Measurements from ENCODE around the gene ETS1. TPM values are rescaled to one million over a fixed set of nuclear protein-coding genes. Genes with fewer than 3 reads are reported as not detected.
"Not testable (repeated sequence)": the region's sequence is repeated elsewhere in the genome, so short reads cannot be mapped to it uniquely, and the experiment has no call there.

ETS1 gene
- total RNA-seq, 1 experiment from 2014 or later: 3.7 TPM

DNA sequence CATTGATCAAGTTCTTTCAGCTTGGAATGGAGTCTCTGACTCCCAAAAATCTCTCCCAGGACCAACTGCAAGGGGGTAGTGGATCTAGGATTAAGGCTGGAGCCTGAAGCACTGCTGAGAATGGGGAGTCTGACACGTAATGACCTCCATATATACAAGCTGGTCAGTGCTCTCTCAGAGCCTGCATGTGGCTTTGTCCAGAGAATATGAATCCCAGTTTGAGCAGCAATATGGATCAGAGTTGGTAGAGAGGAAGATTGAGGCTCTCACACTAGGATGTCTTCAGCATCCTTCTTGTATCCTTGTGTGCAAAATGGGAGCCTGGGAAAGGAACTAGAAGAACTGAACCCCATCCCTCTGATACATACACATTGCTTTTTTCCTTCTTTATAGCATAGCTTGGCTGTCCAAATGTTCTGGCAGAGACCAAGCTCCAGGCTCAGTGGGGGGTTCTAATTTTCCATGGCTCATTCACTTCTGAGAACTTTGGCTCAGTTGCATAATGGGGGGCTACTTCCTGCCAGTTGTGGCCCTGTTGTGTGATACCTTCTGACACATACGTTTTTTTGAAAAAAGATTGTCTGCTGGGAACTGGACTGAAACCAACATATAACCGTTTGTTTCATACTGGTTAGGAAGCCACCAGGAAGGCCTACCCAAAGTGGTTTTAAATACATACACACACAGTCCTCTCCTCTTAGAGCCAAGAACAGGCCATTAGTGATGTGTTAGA, 138.2 kb downstream of the ETS1 start:
- peaks cover 47% of the 10 kb centered on the region for H3K27me3 ChIP-seq (replicated peaks; ENCODE audit: insufficient read depth, low read depth, low read length, poor library complexity)
- H3K9me3 ChIP-seq (ENCODE audit: low read depth, low read length, poor library complexity, severe bottlenecking): no peaks in the 10 kb centered on the region
- ChIA-PET POLR2A (ENCODE audit: low non-redundant PET) (no interaction called here), CTCF (no interaction called here)
- H3K36me3 ChIP-seq (ENCODE audit: insufficient read depth, low read length, poor library complexity, severe bottlenecking): no peaks in the 10 kb centered on the region
- peak; percentile 35 for DNase-seq (ENCODE audit: low spot score)
- no peak for TF ChIP-seq EZH2 (IDR thresholded peaks at IDR 0.05; ENCODE audit: borderline replicate concordance, low read depth, low read length, poor library complexity, severe bottlenecking)
- TF ChIP-seq CTCF (conservative IDR thresholded peaks at IDR 0.05; ENCODE audit: low read depth, low read length): no peak
- H3K27ac ChIP-seq (ENCODE audit: low read depth, low read length, poor library complexity, severe bottlenecking): no peak overlapping the region
- intact Hi-C loops (cut with micrococcal nuclease; ENCODE audit: unreplicated experiment): no loop called here
- no peak overlapping the region for H3K4me3 ChIP-seq (ENCODE audit: low read depth, low read length, poor library complexity, severe bottlenecking)
- no peaks in the 10 kb centered on the region for H3K4me1 ChIP-seq (ENCODE audit: insufficient read depth, low read length, poor library complexity, severe bottlenecking)
- BruUV-seq (replicated peaks): no TSS peak

GRCh38 chr11:128448200-128448886, 139.0 kb downstream of the ETS1 start:
- H3K27ac ChIP-seq (ENCODE audit: low read depth, low read length, poor library complexity, severe bottlenecking): no peak overlapping the region
- no peaks in the 10 kb centered on the region for H3K4me1 ChIP-seq (ENCODE audit: insufficient read depth, low read length, poor library complexity, severe bottlenecking)
- peaks cover 46% of the 10 kb centered on the region for H3K27me3 ChIP-seq (replicated peaks; ENCODE audit: insufficient read depth, low read depth, low read length, poor library complexity)
- ChIA-PET CTCF (no interaction called here), POLR2A (ENCODE audit: low non-redundant PET) (no interaction called here)
- no peak for DNase-seq (ENCODE audit: low spot score)
- BruUV-seq (replicated peaks): no TSS peak
- no peaks in the 10 kb centered on the region for H3K36me3 ChIP-seq (ENCODE audit: insufficient read depth, low read length, poor library complexity, severe bottlenecking)
- no peak for TF ChIP-seq EZH2 (IDR thresholded peaks at IDR 0.05; ENCODE audit: borderline replicate concordance, low read depth, low read length, poor library complexity, severe bottlenecking)
- no peak for TF ChIP-seq CTCF (conservative IDR thresholded peaks at IDR 0.05; ENCODE audit: low read depth, low read length)
- no peaks in the 10 kb centered on the region for H3K9me3 ChIP-seq (ENCODE audit: low read depth, low read length, poor library complexity, severe bottlenecking)
- intact Hi-C loops (cut with micrococcal nuclease; ENCODE audit: unreplicated experiment): no loop called here
- no peak overlapping the region for H3K4me3 ChIP-seq (ENCODE audit: low read depth, low read length, poor library complexity, severe bottlenecking)

DNA sequence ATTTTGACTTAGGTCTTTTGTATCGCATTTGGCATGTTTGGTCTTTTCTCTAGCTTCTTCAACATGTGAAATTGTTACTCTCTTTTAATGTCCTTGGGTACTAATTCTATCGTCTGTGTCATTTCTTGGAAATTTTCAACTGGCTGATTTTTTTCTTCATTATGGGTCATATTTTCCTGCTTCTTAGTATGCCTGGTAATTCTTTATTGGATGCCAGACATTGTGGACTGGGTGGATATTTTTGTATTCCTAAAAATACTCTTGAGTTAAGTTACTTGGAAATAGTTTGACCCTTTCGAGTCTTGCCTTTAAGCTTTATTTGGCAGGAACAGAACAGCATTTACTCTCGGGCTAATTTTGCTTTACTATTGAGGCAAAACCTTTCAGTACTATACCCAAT, 140.1 kb downstream of the ETS1 start:
- peaks cover 45% of the 10 kb centered on the region for H3K27me3 ChIP-seq (replicated peaks; ENCODE audit: insufficient read depth, low read depth, low read length, poor library complexity)
- TF ChIP-seq CTCF (conservative IDR thresholded peaks at IDR 0.05; ENCODE audit: low read depth, low read length) (no peak), EZH2 (IDR thresholded peaks at IDR 0.05; ENCODE audit: borderline replicate concordance, low read depth, low read length, poor library complexity, severe bottlenecking) (no peak)
- intact Hi-C loops (cut with micrococcal nuclease; ENCODE audit: unreplicated experiment): no loop called here
- ChIA-PET POLR2A (ENCODE audit: low non-redundant PET) (no interaction called here), CTCF (no interaction called here)
- no peak for DNase-seq (ENCODE audit: low spot score)
- H3K27ac ChIP-seq (ENCODE audit: low read depth, low read length, poor library complexity, severe bottlenecking): no peak overlapping the region
- no peaks in the 10 kb centered on the region for H3K9me3 ChIP-seq (ENCODE audit: low read depth, low read length, poor library complexity, severe bottlenecking)
- H3K4me3 ChIP-seq (ENCODE audit: low read depth, low read length, poor library complexity, severe bottlenecking): no peak overlapping the region
- no peaks in the 10 kb centered on the region for H3K36me3 ChIP-seq (ENCODE audit: insufficient read depth, low read length, poor library complexity, severe bottlenecking)
- no peaks in the 10 kb centered on the region for H3K4me1 ChIP-seq (ENCODE audit: insufficient read depth, low read length, poor library complexity, severe bottlenecking)
- BruUV-seq (replicated peaks): no TSS peak

- H3K4me3 ChIP-seq (ENCODE audit: low read depth, low read length, poor library complexity, severe bottlenecking); BruUV-seq (replicated peaks); H3K27ac ChIP-seq (ENCODE audit: low read depth, low read length, poor library complexity, severe bottlenecking); CTCF ChIA-PET; POLR2A ChIA-PET (ENCODE audit: low non-redundant PET); H3K36me3 ChIP-seq (ENCODE audit: insufficient read depth, low read length, poor library complexity, severe bottlenecking); intact Hi-C loops (cut with micrococcal nuclease; ENCODE audit: unreplicated experiment); H3K9me3 ChIP-seq (ENCODE audit: low read depth, low read length, poor library complexity, severe bottlenecking); H3K4me1 ChIP-seq (ENCODE audit: insufficient read depth, low read length, poor library complexity, severe bottlenecking); DNase-seq (ENCODE audit: low spot score): not testable (repeated sequence)
- H3K27me3 ChIP-seq (replicated peaks; ENCODE audit: insufficient read depth, low read depth, low read length, poor library complexity): peaks cover 45% of the 10 kb centered on the region
These were observed 141.4 kb downstream of the ETS1 start for GRCh38 chr11:128445921-128446320.

All from A673 (cell line).